ENCODE measurements around the gene SLC5A12.

GRCh38 chr11:26632691-26633159 is 89.1 kb downstream of the SLC5A12 start:
- TF ChIP-seq, protein P1, sequence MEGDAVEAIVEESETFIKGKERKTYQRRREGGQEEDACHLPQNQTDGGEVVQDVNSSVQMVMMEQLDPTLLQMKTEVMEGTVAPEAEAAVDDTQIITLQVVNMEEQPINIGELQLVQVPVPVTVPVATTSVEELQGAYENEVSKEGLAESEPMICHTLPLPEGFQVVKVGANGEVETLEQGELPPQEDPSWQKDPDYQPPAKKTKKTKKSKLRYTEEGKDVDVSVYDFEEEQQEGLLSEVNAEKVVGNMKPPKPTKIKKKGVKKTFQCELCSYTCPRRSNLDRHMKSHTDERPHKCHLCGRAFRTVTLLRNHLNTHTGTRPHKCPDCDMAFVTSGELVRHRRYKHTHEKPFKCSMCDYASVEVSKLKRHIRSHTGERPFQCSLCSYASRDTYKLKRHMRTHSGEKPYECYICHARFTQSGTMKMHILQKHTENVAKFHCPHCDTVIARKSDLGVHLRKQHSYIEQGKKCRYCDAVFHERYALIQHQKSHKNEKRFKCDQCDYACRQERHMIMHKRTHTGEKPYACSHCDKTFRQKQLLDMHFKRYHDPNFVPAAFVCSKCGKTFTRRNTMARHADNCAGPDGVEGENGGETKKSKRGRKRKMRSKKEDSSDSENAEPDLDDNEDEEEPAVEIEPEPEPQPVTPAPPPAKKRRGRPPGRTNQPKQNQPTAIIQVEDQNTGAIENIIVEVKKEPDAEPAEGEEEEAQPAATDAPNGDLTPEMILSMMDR (IDR thresholded peaks at IDR 0.05; ENCODE audit: insufficient read depth, low read length, poor library complexity, severe bottlenecking), result no peak
- no peak for TF ChIP-seq EZH2phosphoT487 (conservative IDR thresholded peaks at IDR 0.05; ENCODE audit: low read length)
